ENCODE results near the gene NCF2.

The NCF2 gene

DNA sequence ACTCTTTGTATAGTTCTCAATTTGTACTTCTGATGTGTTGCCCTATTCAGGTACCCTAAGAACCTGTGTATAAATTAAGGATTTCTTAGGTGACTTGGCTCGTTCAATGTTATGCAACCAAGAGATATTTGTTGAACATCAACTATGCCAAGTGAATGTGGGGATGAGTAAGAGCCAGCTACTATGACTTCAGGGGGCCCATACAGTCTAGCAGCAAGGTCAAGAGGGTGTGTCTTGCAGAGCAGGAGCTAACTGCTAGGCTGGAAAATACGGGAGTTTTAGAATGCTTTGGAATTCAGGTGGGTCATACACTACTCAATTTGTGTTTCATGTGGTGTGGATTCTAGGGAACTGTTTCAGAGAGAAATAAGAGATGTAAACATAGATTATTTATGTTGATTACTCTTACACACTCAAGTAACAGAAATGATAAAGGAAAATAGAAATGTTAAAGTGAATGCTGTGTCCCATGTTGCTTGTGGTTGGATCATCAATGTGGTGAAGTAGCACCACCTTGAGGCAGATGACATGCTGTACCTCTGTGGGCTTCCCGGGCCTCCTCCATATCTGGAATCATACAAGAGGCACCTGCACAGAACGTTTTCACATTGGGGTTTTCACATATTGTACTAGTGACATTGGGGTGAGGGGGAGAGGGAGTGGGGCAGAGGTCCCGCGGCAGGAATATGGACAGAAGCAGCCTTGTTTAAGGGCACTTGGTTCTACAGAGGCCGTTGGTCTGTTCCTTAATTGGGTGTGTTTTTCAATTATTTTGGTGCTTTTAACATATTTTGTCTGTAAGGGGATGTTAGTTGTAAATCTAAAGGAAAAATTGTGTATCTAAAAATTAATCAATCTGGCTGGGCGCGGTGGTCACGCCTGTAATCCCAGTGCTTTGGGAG lies 32.9 kb upstream of the NCF2 start:
- Histone ChIP-seq H2AFZ (ENCODE audit: low read depth, low read length, severe bottlenecking) (no peak overlapping the region), H3K9ac (ENCODE audit: low read length) (no peak overlapping the region), H3K4me3 (ENCODE audit: insufficient read depth, low read length, poor library complexity, severe bottlenecking) (no peak overlapping the region), H3F3A (ENCODE audit: insufficient read depth) (peaks cover 9% of the 10 kb centered on the region; the same call in 1 of the 2 replicates), H3K9me2 (replicated peaks; ENCODE audit: insufficient read depth, low read length) (no peaks in the 10 kb centered on the region), H4K20me1 (ENCODE audit: low read depth, low read length) (no peaks in the 10 kb centered on the region), H3K4me2 (ENCODE audit: low read depth, low read length, poor library complexity, severe bottlenecking) (no peak overlapping the region), H3K79me2 (ENCODE audit: insufficient read depth, low read length) (no peaks in the 10 kb centered on the region), H3K9me3 (ENCODE audit: insufficient read depth, low read length) (no peaks in the 10 kb centered on the region), H3K36me3 (ENCODE audit: low read length) (peaks cover 10% of the 10 kb centered on the region; the same call in 1 of the 2 replicates), H3K27me3 (ENCODE audit: low read length) (no peaks in the 10 kb centered on the region), H3K27ac (ENCODE audit: low read depth, low read length) (no peak overlapping the region)
- TF ChIP-seq, protein P1, sequence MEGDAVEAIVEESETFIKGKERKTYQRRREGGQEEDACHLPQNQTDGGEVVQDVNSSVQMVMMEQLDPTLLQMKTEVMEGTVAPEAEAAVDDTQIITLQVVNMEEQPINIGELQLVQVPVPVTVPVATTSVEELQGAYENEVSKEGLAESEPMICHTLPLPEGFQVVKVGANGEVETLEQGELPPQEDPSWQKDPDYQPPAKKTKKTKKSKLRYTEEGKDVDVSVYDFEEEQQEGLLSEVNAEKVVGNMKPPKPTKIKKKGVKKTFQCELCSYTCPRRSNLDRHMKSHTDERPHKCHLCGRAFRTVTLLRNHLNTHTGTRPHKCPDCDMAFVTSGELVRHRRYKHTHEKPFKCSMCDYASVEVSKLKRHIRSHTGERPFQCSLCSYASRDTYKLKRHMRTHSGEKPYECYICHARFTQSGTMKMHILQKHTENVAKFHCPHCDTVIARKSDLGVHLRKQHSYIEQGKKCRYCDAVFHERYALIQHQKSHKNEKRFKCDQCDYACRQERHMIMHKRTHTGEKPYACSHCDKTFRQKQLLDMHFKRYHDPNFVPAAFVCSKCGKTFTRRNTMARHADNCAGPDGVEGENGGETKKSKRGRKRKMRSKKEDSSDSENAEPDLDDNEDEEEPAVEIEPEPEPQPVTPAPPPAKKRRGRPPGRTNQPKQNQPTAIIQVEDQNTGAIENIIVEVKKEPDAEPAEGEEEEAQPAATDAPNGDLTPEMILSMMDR (IDR thresholded peaks at IDR 0.05; ENCODE audit: insufficient read depth, low read length, poor library complexity, severe bottlenecking): no peak
- TF ChIP-seq EZH2phosphoT487 (conservative IDR thresholded peaks at IDR 0.05; ENCODE audit: low read length): no peak

DNA sequence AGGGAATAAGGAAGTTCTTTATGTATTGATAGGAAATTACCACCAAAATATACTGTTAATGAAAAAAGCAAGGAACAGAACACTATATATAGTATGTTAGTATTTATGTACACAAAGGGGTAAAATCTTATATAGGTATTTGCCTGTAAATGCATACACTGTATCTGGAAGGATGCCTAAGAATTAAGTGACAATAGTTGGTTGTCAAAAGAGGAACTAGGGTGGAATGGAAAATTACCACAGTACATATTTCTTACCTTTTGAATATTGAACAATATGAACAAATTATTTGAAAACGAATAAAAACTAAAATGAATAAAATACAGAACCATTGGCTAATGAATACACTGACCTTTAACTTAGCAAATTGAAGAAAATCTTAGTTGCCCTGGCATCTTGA lies 31.8 kb upstream of the NCF2 start:
- no peaks in the 10 kb centered on the region for H3K9me3 ChIP-seq (ENCODE audit: insufficient read depth, low read length)
- no peaks in the 10 kb centered on the region for H3K9me2 ChIP-seq (replicated peaks; ENCODE audit: insufficient read depth, low read length)
- H2AFZ ChIP-seq (ENCODE audit: low read depth, low read length, severe bottlenecking): no peak overlapping the region
- TF ChIP-seq, protein P1 (IDR thresholded peaks at IDR 0.05; ENCODE audit: insufficient read depth, low read length, poor library complexity, severe bottlenecking): no peak
- TF ChIP-seq EZH2phosphoT487 (conservative IDR thresholded peaks at IDR 0.05; ENCODE audit: low read length): no peak
- H3K4me3 ChIP-seq (ENCODE audit: insufficient read depth, low read length, poor library complexity, severe bottlenecking): no peak overlapping the region
- 0 out of 2 replicates have a peak, but pooled peaks cover 3% of the 10 kb centered on the region for H3F3A ChIP-seq (ENCODE audit: insufficient read depth)
- no peak overlapping the region for H3K27ac ChIP-seq (ENCODE audit: low read depth, low read length)
- peaks cover 4% of the 10 kb centered on the region; the same call in 1 of the 2 replicates for H3K36me3 ChIP-seq (ENCODE audit: low read length)
- no peak overlapping the region for H3K9ac ChIP-seq (ENCODE audit: low read length)
- no peaks in the 10 kb centered on the region for H3K27me3 ChIP-seq (ENCODE audit: low read length)
- H4K20me1 ChIP-seq (ENCODE audit: low read depth, low read length): no peaks in the 10 kb centered on the region
- no peaks in the 10 kb centered on the region for H3K79me2 ChIP-seq (ENCODE audit: insufficient read depth, low read length)
- no peak overlapping the region for H3K4me2 ChIP-seq (ENCODE audit: low read depth, low read length, poor library complexity, severe bottlenecking)

DNA sequence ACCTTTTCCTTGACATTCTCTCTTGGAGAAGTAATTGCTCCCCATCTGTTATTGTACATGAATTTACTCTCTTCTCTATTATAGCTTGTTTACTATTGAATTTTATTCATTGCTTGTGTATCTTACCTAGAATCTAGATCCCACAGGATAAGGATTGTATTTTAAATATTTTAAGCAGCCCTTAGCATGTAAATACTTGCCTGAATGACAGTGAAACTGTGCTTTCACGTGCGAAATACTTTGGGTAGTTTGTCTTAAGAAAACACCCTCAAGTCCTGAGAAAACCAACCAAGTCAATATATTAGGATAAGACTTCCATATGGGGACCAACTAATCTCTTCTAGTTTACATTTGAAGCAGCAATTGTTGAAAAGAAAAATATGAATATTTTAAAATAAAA lies 30.1 kb upstream of the NCF2 start:
- H3F3A ChIP-seq (ENCODE audit: insufficient read depth): 0 out of 2 replicates have a peak, but pooled peaks cover 3% of the 10 kb centered on the region
- H3K4me3 ChIP-seq (ENCODE audit: insufficient read depth, low read length, poor library complexity, severe bottlenecking): no peak overlapping the region
- H3K27me3 ChIP-seq (ENCODE audit: low read length): no peaks in the 10 kb centered on the region
- no peaks in the 10 kb centered on the region for H4K20me1 ChIP-seq (ENCODE audit: low read depth, low read length)
- no peaks in the 10 kb centered on the region for H3K79me2 ChIP-seq (ENCODE audit: insufficient read depth, low read length)
- H3K27ac ChIP-seq (ENCODE audit: low read depth, low read length): no peak overlapping the region
- H2AFZ ChIP-seq (ENCODE audit: low read depth, low read length, severe bottlenecking): no peak overlapping the region
- no peak for TF ChIP-seq EZH2phosphoT487 (conservative IDR thresholded peaks at IDR 0.05; ENCODE audit: low read length)
- TF ChIP-seq, protein P1 (IDR thresholded peaks at IDR 0.05; ENCODE audit: insufficient read depth, low read length, poor library complexity, severe bottlenecking): no peak
- no peak overlapping the region for H3K9ac ChIP-seq (ENCODE audit: low read length)
- no peaks in the 10 kb centered on the region for H3K9me2 ChIP-seq (replicated peaks; ENCODE audit: insufficient read depth, low read length)
- no peaks in the 10 kb centered on the region for H3K9me3 ChIP-seq (ENCODE audit: insufficient read depth, low read length)
- no peak overlapping the region for H3K4me2 ChIP-seq (ENCODE audit: low read depth, low read length, poor library complexity, severe bottlenecking)
- H3K36me3 ChIP-seq (ENCODE audit: low read length): no peaks in the 10 kb centered on the region

All from SU-DHL-6 (cell line).